Stimulated activated naive CD8-positive, alpha-beta T cell treated with anti-CD3 and anti-CD28 coated beads, Interleukin-15, amount 100 ng/mL, for 72 hours (primary cell): ENCODE measurements around the gene PIGS.
"Not testable (repeated sequence)": the region's sequence is repeated elsewhere in the genome, so short reads cannot be mapped to it uniquely, and the experiment has no call there.

Experiments used
- ATAC-seq: fragments of 150-1000 bp; cut with Tn5 transposase; 2 replicates; pipeline ENCODE4 v1.10.0; 2021; ENCODE audit warnings: mild to moderate bottlenecking, moderate library complexity
- DNase-seq, 2 donors: peaks; one replicate each; pipeline ENCODE4 v3.0.0; 2021 to 2022
- H3K27ac Mint-ChIP-seq, 2 donors: one replicate each; pipeline ENCODE4 v1.8.0; 2022; ENCODE audit warnings: mild to moderate bottlenecking in 2 of 2, mixed read lengths in 2 of 2, moderate library complexity in 2 of 2
- H3K27me3 Mint-ChIP-seq: one replicate; pipeline ENCODE4 v1.8.0; 2022; ENCODE audit warnings: mixed read lengths
- H3K4me1 Mint-ChIP-seq: one replicate; pipeline ENCODE4 v1.8.0; 2022; ENCODE audit warnings: mild to moderate bottlenecking, mixed read lengths
- H3K4me3 Mint-ChIP-seq, 2 donors: one replicate each; pipeline ENCODE4 v1.8.0; 2022; ENCODE audit warnings: mild to moderate bottlenecking in 2 of 2, mixed read lengths in 2 of 2, moderate library complexity in 1 of 2
- H3K9me3 Mint-ChIP-seq, 2 donors: one replicate each; pipeline ENCODE4 v1.8.0; 2022; ENCODE audit warnings: mixed read lengths in 2 of 2

PIGS gene

GRCh38 chr17:28592260-28592659, 20.9 kb upstream of the PIGS start:
- ATAC-seq (no peak), DNase-seq (no peak)
- Mint-ChIP-seq H3K9me3 (no peaks in the 10 kb centered on the region), H3K4me1 (peaks cover 2% of the 10 kb centered on the region), H3K27me3 (no peaks in the 10 kb centered on the region), H3K27ac (no peak overlapping the region), H3K4me3 (no peak overlapping the region)

- ATAC-seq (no peak), DNase-seq (no peak)
- Mint-ChIP-seq H3K27me3 (no peaks in the 10 kb centered on the region), H3K27ac (no peak overlapping the region), H3K9me3 (no peaks in the 10 kb centered on the region), H3K4me3 (no peak overlapping the region), H3K4me1 (no peaks in the 10 kb centered on the region)
Measured at GRCh38 chr17:28585851-28586250, 14.5 kb upstream of the PIGS start.

GRCh38 chr17:28584434-28584833, 13.1 kb upstream of the PIGS start:
- no peak overlapping the region for H3K4me3 Mint-ChIP-seq
- H3K27me3 Mint-ChIP-seq: no peaks in the 10 kb centered on the region
- no peak for DNase-seq
- no peaks in the 10 kb centered on the region for H3K4me1 Mint-ChIP-seq
- no peak overlapping the region for H3K27ac Mint-ChIP-seq
- ATAC-seq: no peak
- H3K9me3 Mint-ChIP-seq: no peaks in the 10 kb centered on the region

GRCh38 chr17:28582513-28582912, 11.2 kb upstream of the PIGS start:
- H3K27ac Mint-ChIP-seq: no peak overlapping the region
- no peaks in the 10 kb centered on the region for H3K4me1 Mint-ChIP-seq
- no peaks in the 10 kb centered on the region for H3K27me3 Mint-ChIP-seq
- no peak overlapping the region for H3K4me3 Mint-ChIP-seq
- DNase-seq (no peak), ATAC-seq (no peak)
- H3K9me3 Mint-ChIP-seq: no peaks in the 10 kb centered on the region

GRCh38 chr17:28580959-28581358, 9.6 kb upstream of the PIGS start:
- peaks cover 13% of the 10 kb centered on the region for H3K4me1 Mint-ChIP-seq

GRCh38 chr17:28579526-28579925, 8.2 kb upstream of the PIGS start:
- DNase-seq (no peak), ATAC-seq (no peak)
- Mint-ChIP-seq H3K27me3 (no peaks in the 10 kb centered on the region), H3K4me1 (peaks cover 27% of the 10 kb centered on the region), H3K4me3 (no peak overlapping the region), H3K27ac (no peak overlapping the region), H3K9me3 (no peaks in the 10 kb centered on the region)

More at GRCh38 chr17:28580959-28581358, 9.6 kb upstream of the PIGS start:
- no peak overlapping the region for H3K27ac Mint-ChIP-seq
- H3K9me3 Mint-ChIP-seq: no peaks in the 10 kb centered on the region
- ATAC-seq (no peak), DNase-seq (no peak)
- no peak overlapping the region for H3K4me3 Mint-ChIP-seq
- no peaks in the 10 kb centered on the region for H3K27me3 Mint-ChIP-seq

- ATAC-seq (no peak), DNase-seq (no peak)
- Mint-ChIP-seq H3K4me3 (no peak overlapping the region), H3K27ac (peak overlapping the region in 1 of 2 donors; percentile 4), H3K4me1 (peaks cover 37% of the 10 kb centered on the region), H3K27me3 (no peaks in the 10 kb centered on the region), H3K9me3 (no peaks in the 10 kb centered on the region)
Measured at GRCh38 chr17:28578246-28579195, 7.2 kb upstream of the PIGS start.

GRCh38 chr17:28577466-28577824, 6.1 kb upstream of the PIGS start:
- Mint-ChIP-seq H3K9me3 (no peaks in the 10 kb centered on the region), H3K4me1 (peaks cover 45% of the 10 kb centered on the region), H3K27me3 (no peaks in the 10 kb centered on the region), H3K27ac (no peak overlapping the region), H3K4me3 (no peak overlapping the region)
- DNase-seq: no peak
- ATAC-seq: no peak

GRCh38 chr17:28576758-28577465, 5.6 kb upstream of the PIGS start, which contains the start of gene ALDOC:
TSS of gene ALDOC (minus strand) at chr17:28576895. CDS start at chr17:28575532, 1,363 bp downstream.
- Mint-ChIP-seq H3K4me3 (peak within 1 kb of the TSS; percentile 79 to 89), H3K27ac (peak within 1 kb of the TSS; percentile 60 to 83), H3K4me1 (peaks cover 50% of the 10 kb centered on the region), H3K27me3 (no peaks in the 10 kb centered on the region), H3K9me3 (no peaks in the 10 kb centered on the region)
- ATAC-seq (peak; percentile 95), DNase-seq (peak; percentile 96 to 97)

- Mint-ChIP-seq H3K27ac (peak overlapping the region in 1 of 2 donors; percentile 83), H3K4me3 (peak overlapping the region; percentile 79 to 89), H3K4me1 (peaks cover 51% of the 10 kb centered on the region)
- H3K9me3 Mint-ChIP-seq, ATAC-seq, H3K27me3 Mint-ChIP-seq, DNase-seq: not testable (repeated sequence)
Measured at GRCh38 chr17:28576016-28576415, 4.7 kb upstream of the PIGS start.

- Mint-ChIP-seq H3K4me1 (peaks cover 56% of the 10 kb centered on the region), H3K9me3 (no peaks in the 10 kb centered on the region), H3K27ac (no peak overlapping the region), H3K27me3 (no peaks in the 10 kb centered on the region), H3K4me3 (no peak overlapping the region)
- ATAC-seq: no peak
- no peak for DNase-seq
Measured at GRCh38 chr17:28575126-28575795, 3.9 kb upstream of the PIGS start.

- peaks cover 64% of the 10 kb centered on the region for H3K4me1 Mint-ChIP-seq
- no peaks in the 10 kb centered on the region for H3K27me3 Mint-ChIP-seq
- H3K4me3 Mint-ChIP-seq: no peak overlapping the region
- no peak for ATAC-seq
- no peak overlapping the region for H3K27ac Mint-ChIP-seq
- no peaks in the 10 kb centered on the region for H3K9me3 Mint-ChIP-seq
- no peak for DNase-seq
Measured at GRCh38 chr17:28574526-28574925, 3.2 kb upstream of the PIGS start.

- Mint-ChIP-seq H3K9me3 (no peaks in the 10 kb centered on the region), H3K27ac (peak overlapping the region in 1 of 2 donors; percentile 22), H3K4me3 (no peak overlapping the region), H3K4me1 (peaks cover 66% of the 10 kb centered on the region), H3K27me3 (no peaks in the 10 kb centered on the region)
- DNase-seq (no peak), ATAC-seq (no peak)
Measured at GRCh38 chr17:28573966-28574480, 2.7 kb upstream of the PIGS start.

GRCh38 chr17:28573521-28573920, 2.2 kb upstream of the PIGS start:
- no peak for ATAC-seq
- no peak overlapping the region for H3K4me3 Mint-ChIP-seq
- no peak overlapping the region for H3K27ac Mint-ChIP-seq
- H3K9me3 Mint-ChIP-seq: no peaks in the 10 kb centered on the region
- H3K27me3 Mint-ChIP-seq: no peaks in the 10 kb centered on the region
- no peak for DNase-seq
- H3K4me1 Mint-ChIP-seq: peaks cover 70% of the 10 kb centered on the region

- Mint-ChIP-seq H3K4me1 (peaks cover 75% of the 10 kb centered on the region), H3K4me3 (no peak overlapping the region), H3K27ac (no peak overlapping the region), H3K27me3 (no peaks in the 10 kb centered on the region), H3K9me3 (no peaks in the 10 kb centered on the region)
- DNase-seq: no peak
- no peak for ATAC-seq
Measured at GRCh38 chr17:28573040-28573380, 1.7 kb upstream of the PIGS start.
